Fibroblast of mammary gland (primary cell): ENCODE results near the gene SYNGR2.

Experiments used
- DNase-seq: peaks from one replicate; pipeline ENCODE4 v3.0.0-alpha.2; 2010; ENCODE audit warnings: low read depth
- H3K4me3 ChIP-seq: 2 replicates; pipeline ENCODE4 v1.5.1; 2011; ENCODE audit warnings: low read depth, mild to moderate bottlenecking, low read length, moderate library complexity; ENCODE audit not compliant: control insufficient read depth
- TF ChIP-seq, protein P1 (sequence below): conservative IDR thresholded peaks from 2 replicates; pipeline ENCODE4 v1.5.1; 2011; ENCODE audit warnings: low read depth, low read length, inconsistent platforms; ENCODE audit not compliant: control insufficient read depth, insufficient read depth

Gene SYNGR2

DNA sequence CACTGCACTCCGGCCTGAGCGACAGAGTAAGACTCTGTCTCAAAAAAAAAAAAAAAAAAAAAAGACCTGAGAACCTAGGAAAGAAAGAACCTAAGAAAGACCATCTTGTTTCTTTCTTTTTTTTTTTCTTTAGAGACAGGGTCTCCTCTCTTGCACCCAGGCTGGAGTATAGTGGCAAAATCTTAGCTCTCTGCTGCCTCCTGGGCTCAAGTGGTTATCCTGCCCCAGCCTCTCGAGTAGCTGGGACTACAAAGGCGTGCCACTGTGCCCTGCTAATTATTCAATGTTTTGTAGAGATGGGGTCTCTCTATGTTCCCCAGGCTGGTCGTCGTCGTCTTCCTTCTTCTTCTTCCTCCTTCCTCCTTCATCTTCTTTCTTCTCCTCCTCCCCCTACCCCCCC is 37.9 kb downstream of the SYNGR2 start:
- H3K4me3 ChIP-seq = no peak overlapping the region
- DNase-seq = no peak
- TF ChIP-seq, protein P1, sequence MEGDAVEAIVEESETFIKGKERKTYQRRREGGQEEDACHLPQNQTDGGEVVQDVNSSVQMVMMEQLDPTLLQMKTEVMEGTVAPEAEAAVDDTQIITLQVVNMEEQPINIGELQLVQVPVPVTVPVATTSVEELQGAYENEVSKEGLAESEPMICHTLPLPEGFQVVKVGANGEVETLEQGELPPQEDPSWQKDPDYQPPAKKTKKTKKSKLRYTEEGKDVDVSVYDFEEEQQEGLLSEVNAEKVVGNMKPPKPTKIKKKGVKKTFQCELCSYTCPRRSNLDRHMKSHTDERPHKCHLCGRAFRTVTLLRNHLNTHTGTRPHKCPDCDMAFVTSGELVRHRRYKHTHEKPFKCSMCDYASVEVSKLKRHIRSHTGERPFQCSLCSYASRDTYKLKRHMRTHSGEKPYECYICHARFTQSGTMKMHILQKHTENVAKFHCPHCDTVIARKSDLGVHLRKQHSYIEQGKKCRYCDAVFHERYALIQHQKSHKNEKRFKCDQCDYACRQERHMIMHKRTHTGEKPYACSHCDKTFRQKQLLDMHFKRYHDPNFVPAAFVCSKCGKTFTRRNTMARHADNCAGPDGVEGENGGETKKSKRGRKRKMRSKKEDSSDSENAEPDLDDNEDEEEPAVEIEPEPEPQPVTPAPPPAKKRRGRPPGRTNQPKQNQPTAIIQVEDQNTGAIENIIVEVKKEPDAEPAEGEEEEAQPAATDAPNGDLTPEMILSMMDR = no peak

- H3K4me3 ChIP-seq = no peak overlapping the region
- DNase-seq = no peak
- TF ChIP-seq, protein P1 = no peak
Observed at GRCh38 chr17:78208486-78208885, 40.1 kb downstream of the SYNGR2 start.

GRCh38 chr17:78210111-78210510 is 41.7 kb downstream of the SYNGR2 start:
- H3K4me3 ChIP-seq = no peak overlapping the region
- DNase-seq = no peak
- TF ChIP-seq, protein P1 = no peak

DNA sequence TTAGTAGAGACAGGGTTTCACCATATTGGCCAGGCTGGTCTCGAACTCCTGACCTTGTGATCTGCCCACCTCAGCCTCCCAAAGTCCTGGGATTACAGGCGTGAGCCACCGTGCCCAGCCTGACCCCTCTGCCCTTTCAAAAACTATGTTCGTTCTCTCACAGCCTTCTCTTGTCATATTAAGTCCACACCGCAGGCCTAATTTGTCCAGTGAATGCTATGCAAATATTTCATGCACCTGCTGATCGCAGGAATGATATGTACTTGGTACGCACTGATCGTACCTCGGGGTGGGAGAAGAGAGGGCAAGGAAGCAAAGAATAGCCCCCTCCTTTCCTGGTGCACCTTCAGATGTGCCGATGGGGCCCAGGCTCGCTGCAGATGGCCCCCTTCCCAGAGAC is 42.7 kb downstream of the SYNGR2 start:
- no peak overlapping the region for H3K4me3 ChIP-seq
- TF ChIP-seq, protein P1 = no peak
- no peak for DNase-seq

- TF ChIP-seq, protein P1 = no peak
- DNase-seq = peak; percentile 75
- H3K4me3 ChIP-seq = peak within 1 kb of the TSS; percentile 91
Observed at GRCh38 chr17:78214016-78214705, 45.8 kb downstream of the SYNGR2 start, which contains the start of gene BIRC5. Gene BIRC5, plus strand, starts transcription at chr17:78214253. Its CDS starts 64 bp downstream, at chr17:78214317.

- TF ChIP-seq, protein P1 = no peak
- peak overlapping the region; percentile 91 for H3K4me3 ChIP-seq
- DNase-seq = no peak
Observed at GRCh38 chr17:78214706-78215061, 46.3 kb downstream of the SYNGR2 start.
